Cardiac fibroblast (primary cell): ENCODE measurements around the gene DQX1.

Experiments
- DNase-seq, 2 donors: peaks; one replicate each; pipeline versions ENCODE4 v3.0.0 to v3.0.0-alpha.2; 2010; ENCODE audit warnings: low read depth in 2 of 2
- H3K4me3 ChIP-seq, 2 donors: replicated peaks in 1 of 2; 1 replicate in 1 of 2; 2 replicates in 1 of 2; pipeline ENCODE4 v1.5.1; 2011; ENCODE audit warnings: low read depth in 2 of 2, low read length in 2 of 2, mild to moderate bottlenecking in 2 of 2, moderate library complexity in 1 of 2
- CTCF ChIP-seq: IDR thresholded peaks from one replicate; pipeline ENCODE4 v1.5.1; 2011; ENCODE audit warnings: low read depth, mild to moderate bottlenecking, low read length, inconsistent platforms

DQX1 gene

DNA sequence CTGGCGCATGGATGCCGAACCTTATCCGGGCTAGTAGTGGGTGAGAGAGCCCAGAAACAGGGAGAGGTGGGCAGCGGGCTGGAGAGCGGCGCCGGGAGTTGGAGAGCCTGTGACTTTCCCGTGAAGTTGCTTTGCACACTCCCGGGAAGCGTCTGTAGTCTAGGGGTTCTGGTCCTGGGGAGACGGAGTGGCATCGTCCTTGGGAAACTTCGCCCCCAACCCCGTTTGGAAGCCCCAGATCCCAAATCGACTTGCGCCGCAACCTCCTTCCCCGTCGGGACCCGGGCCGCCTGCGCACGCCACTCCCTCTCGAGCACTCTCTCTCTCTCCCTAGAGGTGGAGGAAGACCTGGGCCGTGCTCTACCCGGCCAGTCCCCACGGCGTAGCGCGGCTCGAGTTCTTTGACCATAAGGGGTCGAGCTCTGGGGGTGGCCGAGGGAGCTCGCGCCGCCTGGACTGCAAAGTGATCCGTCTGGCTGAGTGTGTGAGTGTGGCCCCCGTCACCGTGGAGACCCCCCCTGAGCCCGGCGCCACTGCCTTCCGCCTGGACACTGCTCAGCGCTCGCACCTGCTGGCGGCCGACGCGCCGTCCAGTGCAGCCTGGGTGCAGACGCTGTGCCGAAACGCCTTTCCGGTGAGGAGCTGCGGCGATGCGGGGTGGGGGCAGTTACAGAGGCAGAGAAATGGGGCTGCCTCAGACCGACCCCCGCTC is 28.9 kb upstream of the DQX1 start:
- H3K4me3 ChIP-seq = peak overlapping the region; percentile 93 to 95
- peak; percentile 4 for TF ChIP-seq CTCF
- DNase-seq = peak; percentile 46 to 51

- TF ChIP-seq CTCF = no peak
- DNase-seq = peak; percentile 92 to 95
- H3K4me3 ChIP-seq = peak within 1 kb of the TSS; percentile 93 to 95
These were observed 28.1 kb upstream of the DQX1 start, which contains the start of the genes DOK1 and LOXL3 for GRCh38 chr2:74553892-74554819. TSS of gene DOK1 (plus strand) at chr2:74554720. CDS start at chr2:74554755, 35 bp downstream. TSS of gene LOXL3 (minus strand) at chr2:74553942. CDS start at chr2:74552634, 1,308 bp downstream.

- DNase-seq = peak; percentile 32 to 42
- peak overlapping the region; percentile 93 to 95 for H3K4me3 ChIP-seq
- no peak for TF ChIP-seq CTCF
These were observed 27.1 kb upstream of the DQX1 start for GRCh38 chr2:74552914-74553811.

- TF ChIP-seq CTCF = no peak
- peak overlapping the region in 1 of 2 donors; percentile 95 for H3K4me3 ChIP-seq
- peak in 1 of 2 donors; percentile 47 for DNase-seq
These were observed 26.2 kb upstream of the DQX1 start for GRCh38 chr2:74551942-74552913.

- no peak for TF ChIP-seq CTCF
- DNase-seq = no peak
- peak overlapping the region in 1 of 2 donors; percentile 95 for H3K4me3 ChIP-seq
These were observed 25.5 kb upstream of the DQX1 start for GRCh38 chr2:74551530-74551929.
